H1 (cell line): ENCODE data around the gene SLC6A7. TPM values are rescaled to one million over a fixed set of nuclear protein-coding genes. Genes with fewer than 3 reads are reported as not detected.

Experiments
- CTCF ChIA-PET: fragments of 300-600 bp; sonication (Branson Sonifier 250); formaldehyde crosslinking; loops from one replicate; lab custom pipeline; 2021; ENCODE audit not compliant: partially characterized antibody; lab: Charles Lee
- POLR2A ChIA-PET: fragments of 300-600 bp; sonication (Branson Sonifier 250); formaldehyde crosslinking; loops from one replicate; lab custom pipeline; 2021; ENCODE audit warnings: inconsistent platforms; ENCODE audit not compliant: partially characterized antibody; lab: Charles Lee
- DNase-seq, 2 experiments: peaks; one replicate each; pipeline versions ENCODE4 v3.0.0 to v3.0.0-alpha.2; 2010 to 2022; ENCODE audit warnings: low spot score in 2 of 2, low read depth in 1 of 2, mixed read lengths in 1 of 2
- FAIRE-seq: peaks from 2 replicates; lab custom pipeline; 2011; peaks lifted over from hg19 to GRCh38; lab: Jason Lieb, UNC
- H2AFZ ChIP-seq: 2 replicates; pipeline ENCODE4 v1.8.1; 2012; ENCODE audit warnings: low read length, inconsistent platforms
- H2AK5ac ChIP-seq: 2 replicates; pipeline ENCODE4 v1.6.1; 2013; ENCODE audit warnings: low read depth, low read length
- H2BK120ac ChIP-seq: replicated peaks from 2 replicates; pipeline ENCODE3; 2013; ENCODE audit warnings: low read depth, low read length, inconsistent platforms
- H2BK12ac ChIP-seq: 2 replicates; pipeline ENCODE4 v1.6.1; 2013; ENCODE audit warnings: low read depth, low read length
- H2BK15ac ChIP-seq: 2 replicates; pipeline ENCODE4 v1.6.1; 2013; ENCODE audit warnings: low read length
- H2BK20ac ChIP-seq: 2 replicates; pipeline ENCODE4 v1.6.1; 2013; ENCODE audit warnings: low read length
- H2BK5ac ChIP-seq: 2 replicates; pipeline ENCODE4 v1.6.1; 2013; ENCODE audit warnings: low read depth, low read length
- H3K14ac ChIP-seq: 2 replicates; pipeline ENCODE4 v1.6.1; 2013; ENCODE audit warnings: inconsistent platforms; ENCODE audit not compliant: insufficient read length
- H3K18ac ChIP-seq: 2 replicates; pipeline ENCODE4 v1.6.1; 2013; ENCODE audit warnings: low read length; ENCODE audit errors: extremely low read depth
- H3K23ac ChIP-seq: 2 replicates; pipeline ENCODE4 v1.6.1; 2013; ENCODE audit warnings: inconsistent platforms; ENCODE audit not compliant: insufficient read length
- H3K23me2 ChIP-seq: 2 replicates; pipeline ENCODE4 v1.6.1; 2013; ENCODE audit warnings: low read depth, low read length
- H3K27ac ChIP-seq: 2 replicates; pipeline ENCODE4 v1.6.1; 2011; ENCODE audit warnings: low read depth, low read length, inconsistent platforms
- H3K27me3 ChIP-seq, 4 experiments: replicated peaks in 1 of 4; 1 replicate in 1 of 4; 2 replicates in 3 of 4; pipeline versions ENCODE4 v1.6.1 to v1.8.1; 2011 to 2013; ENCODE audit warnings: low read length in 3 of 4, mild to moderate bottlenecking in 3 of 4, inconsistent platforms in 2 of 4, mixed read lengths in 2 of 4, moderate library complexity in 1 of 4; ENCODE audit not compliant: control insufficient read depth in 3 of 4, insufficient read depth in 3 of 4; ENCODE audit errors: extremely low read depth in 1 of 4
- H3K36me3 ChIP-seq, 4 experiments: 2 replicates each; pipeline versions ENCODE4 v1.6.1 to v1.8.1; 2011 to 2013; ENCODE audit warnings: mild to moderate bottlenecking in 4 of 4, low read length in 3 of 4, moderate library complexity in 2 of 4, control low read depth in 1 of 4, inconsistent platforms in 1 of 4; ENCODE audit not compliant: insufficient read depth in 4 of 4, control insufficient read depth in 2 of 4
- H3K4ac ChIP-seq: replicated peaks from 2 replicates; pipeline ENCODE3; 2013; ENCODE audit warnings: low read length, low read depth, mixed read lengths, inconsistent platforms; ENCODE audit not compliant: insufficient read length
- H3K4me1 ChIP-seq, 4 experiments: replicated peaks in 1 of 4; 1 replicate in 1 of 4; 2 replicates in 3 of 4; pipeline versions ENCODE4 v1.6.1 to v1.8.1; 2011 to 2013; ENCODE audit warnings: low read length in 3 of 4, inconsistent platforms in 2 of 4, mixed read lengths in 1 of 4; ENCODE audit not compliant: insufficient read depth in 4 of 4, control insufficient read depth in 3 of 4
- H3K4me2 ChIP-seq, 2 experiments: 2 replicates each; pipeline versions ENCODE4 v1.6.1 to v1.8.1; 2011 to 2013; ENCODE audit warnings: low read depth in 2 of 2, low read length in 2 of 2, control low read depth in 1 of 2, inconsistent platforms in 1 of 2, mild to moderate bottlenecking in 1 of 2; ENCODE audit not compliant: insufficient read depth in 1 of 2
- H3K4me3 ChIP-seq, 4 experiments: fragments of 200-600, 300-600 bp in 1 of 4; sonication (generic), shearing (Covaris generic), sonication (Bioruptor Twin) in 1 of 4; 2 replicates each; pipeline versions ENCODE4 v1.5.1 to v1.8.1; 2011 to 2016; ENCODE audit warnings: low read length in 4 of 4, low read depth in 3 of 4, control low read depth in 2 of 4, inconsistent platforms in 2 of 4, mild to moderate bottlenecking in 2 of 4, mixed read lengths in 1 of 4, moderate library complexity in 1 of 4; ENCODE audit not compliant: insufficient read depth in 2 of 4; ENCODE audit errors: extremely low read depth in 1 of 4
- H3K56ac ChIP-seq: replicated peaks from 2 replicates; pipeline ENCODE3; 2013; ENCODE audit warnings: low read depth, mild to moderate bottlenecking, mixed read lengths, low read length, inconsistent platforms; ENCODE audit not compliant: insufficient read length
- H3K79me1 ChIP-seq: 2 replicates; pipeline ENCODE4 v1.6.1; 2013; ENCODE audit warnings: low read depth, low read length, control low read depth
- H3K79me2 ChIP-seq, 2 experiments: 2 replicates each; pipeline versions ENCODE4 v1.6.1 to v1.8.1; 2012 to 2013; ENCODE audit warnings: low read length in 2 of 2, mild to moderate bottlenecking in 2 of 2, inconsistent platforms in 1 of 2; ENCODE audit not compliant: insufficient read depth in 2 of 2, control insufficient read depth in 1 of 2
- H3K9ac ChIP-seq, 4 experiments: replicated peaks in 1 of 4; 1 replicate in 1 of 4; 2 replicates in 3 of 4; pipeline versions ENCODE4 v1.6.1 to v1.8.1; 2011 to 2013; ENCODE audit warnings: low read depth in 3 of 4, low read length in 3 of 4, control low read depth in 2 of 4, mild to moderate bottlenecking in 2 of 4, moderate library complexity in 2 of 4, inconsistent platforms in 1 of 4; ENCODE audit errors: extremely low read depth in 1 of 4
- H3K9me3 ChIP-seq, 2 experiments: 2 replicates each; pipeline versions ENCODE4 v1.6.1 to v1.8.1; 2012 to 2013; ENCODE audit warnings: mild to moderate bottlenecking in 2 of 2, moderate library complexity in 2 of 2, control low read depth in 1 of 2, inconsistent platforms in 1 of 2, low read depth in 1 of 2, low read length in 1 of 2, mixed read lengths in 1 of 2; ENCODE audit not compliant: insufficient read depth in 2 of 2
- H4K20me1 ChIP-seq, 2 experiments: replicated peaks in 1 of 2; 2 replicates each; pipeline versions ENCODE3 to v1.8.1; 2011 to 2013; ENCODE audit warnings: inconsistent platforms in 2 of 2, low read length in 2 of 2, mild to moderate bottlenecking in 1 of 2; ENCODE audit not compliant: insufficient read depth in 2 of 2, control insufficient read depth in 1 of 2
- H4K5ac ChIP-seq: 2 replicates; pipeline ENCODE4 v1.6.1; 2013; ENCODE audit warnings: low read length, low read depth, mixed read lengths, inconsistent platforms; ENCODE audit not compliant: insufficient read length
- H4K8ac ChIP-seq: 2 replicates; pipeline ENCODE4 v1.8.0; 2013; ENCODE audit warnings: mild to moderate bottlenecking, moderate library complexity, low read length, inconsistent platforms; ENCODE audit not compliant: insufficient read depth; ENCODE audit errors: extremely low read depth
- H4K91ac ChIP-seq: replicated peaks from 2 replicates; pipeline ENCODE3; 2013; ENCODE audit warnings: low read length, mixed read lengths, inconsistent platforms; ENCODE audit not compliant: insufficient read length
- BACH1 ChIP-seq: IDR thresholded peaks from 2 replicates; pipeline ENCODE4 v1.6.1; 2012; ENCODE audit warnings: low read length, improper control_type of control experiment
- BRCA1 ChIP-seq: IDR thresholded peaks from 2 replicates; pipeline ENCODE4 v1.6.1; 2012; ENCODE audit warnings: low read depth, low read length, improper control_type of control experiment
- CBX5 ChIP-seq: fragments of 300-800, 300-1000 bp; sonication (generic); IDR thresholded peaks from 2 replicates; pipeline ENCODE4 v1.7.1; 2016; ENCODE audit warnings: antibody characterized with exemption, low read length, low read depth
- CEBPB ChIP-seq: IDR thresholded peaks from 2 replicates; pipeline ENCODE4 v1.6.1; 2012; ENCODE audit warnings: low read depth, low read length
- CHD1 ChIP-seq: IDR thresholded peaks from 2 replicates; pipeline ENCODE4 v1.6.1; 2012; ENCODE audit warnings: low read depth, low read length, improper control_type of control experiment
- GTF2F1 ChIP-seq: IDR thresholded peaks from 2 replicates; pipeline ENCODE4 v1.6.1; 2012; ENCODE audit warnings: low read depth, low read length, improper control_type of control experiment, borderline replicate concordance
- HDAC2 ChIP-seq, 2 experiments: fragments of 300-600 bp in 1 of 2; sonication (generic) in 1 of 2; IDR thresholded peaks; 2 replicates each; pipeline ENCODE4 v1.6.1; 2011 to 2012; ENCODE audit warnings: low read depth in 2 of 2, low read length in 2 of 2, mild to moderate bottlenecking in 2 of 2, moderate library complexity in 2 of 2, borderline replicate concordance in 1 of 2, inconsistent platforms in 1 of 2
- JUN ChIP-seq: IDR thresholded peaks from 2 replicates; pipeline ENCODE4 v1.6.1; 2011; ENCODE audit warnings: low read depth, mild to moderate bottlenecking, improper control_type of control experiment, low read length
- KDM1A ChIP-seq: fragments of 200-600, 300-600 bp; sonication (generic); IDR thresholded peaks from 2 replicates; pipeline ENCODE4 v1.7.1; 2016; ENCODE audit warnings: mild to moderate bottlenecking, low read length, borderline replicate concordance
- NANOG ChIP-seq: IDR thresholded peaks from 2 replicates; pipeline ENCODE4 v1.6.1; 2011; ENCODE audit warnings: low read length, low read depth, mild to moderate bottlenecking, inconsistent platforms; ENCODE audit not compliant: insufficient read depth, poor library complexity, severe bottlenecking
- POLR2A ChIP-seq, 2 experiments: IDR thresholded peaks; 1 replicate in 1 of 2; 2 replicates in 1 of 2; pipeline ENCODE4 v1.6.1; 2011; ENCODE audit warnings: low read depth in 2 of 2, low read length in 2 of 2, mild to moderate bottlenecking in 2 of 2; ENCODE audit errors: control extremely low read depth in 1 of 2
- RFX5 ChIP-seq: IDR thresholded peaks from 2 replicates; pipeline ENCODE4 v1.6.1; 2011; ENCODE audit warnings: low read depth, low read length, improper control_type of control experiment, borderline replicate concordance
- RXRA ChIP-seq: IDR thresholded peaks from 2 replicates; pipeline ENCODE4 v1.6.1; 2011; ENCODE audit warnings: low read depth, mild to moderate bottlenecking, low read length, moderate library complexity; ENCODE audit not compliant: insufficient read depth
- SRF ChIP-seq: IDR thresholded peaks from 2 replicates; pipeline ENCODE4 v1.6.1; 2011; ENCODE audit warnings: mild to moderate bottlenecking, low read depth, low read length, moderate library complexity
- SUZ12 ChIP-seq: fragments of 200-600 bp; sonication (generic); IDR thresholded peaks from 2 replicates; pipeline ENCODE4 v1.6.1; 2012; ENCODE audit warnings: mild to moderate bottlenecking, inconsistent platforms, low read length, moderate library complexity, mixed read lengths
- WGBS, 2 experiments: shearing (Covaris generic) in 1 of 2; methylation state at CpG; one replicate each; pipeline versions ENCODE4 v1.1.6 to v1.1.7; 2013 to 2015; ENCODE audit warnings: low lambda C conversion rate in 2 of 2, mixed read lengths in 2 of 2, inconsistent platforms in 1 of 2, low coverage in 1 of 2, missing lambda C conversion rate in 1 of 2; ENCODE audit not compliant: insufficient replicate concordance in 2 of 2, insufficient coverage in 1 of 2, insufficient read length in 1 of 2; ENCODE audit errors: extremely low coverage in 1 of 2, missing lambda C conversion rate in 1 of 2; 5-methylcytosine and 5-hydroxymethylcytosine counted together
- polyA plus RNA-seq, 7 experiments: library from polyadenylated mRNA; depleted of rRNA in 3 of 7; stranded (reverse) in 5 of 7; unstranded in 2 of 7; fragments of >200 nt in 5 of 7; fragments of 200-250 nt in 2 of 7; gene quantifications; 1 replicate in 5 of 7; 2 replicates in 1 of 7; 4 replicates in 1 of 7; pipeline versions ENCODE4 v1.2.1 to v1.2.3, GENCODE V29; 2011 to 2013; ENCODE audit warnings: missing spikeins in 2 of 7, mixed read lengths in 2 of 7
- total RNA-seq: library from RNA; stranded (reverse); fragmentation: NEBNext Ultra II Directional; extraction: Animal tissue kit (Norgen Biotek cat#: 25700); gene quantifications from 2 replicates; pipeline ENCODE4 v1.2.1, GENCODE V29; 2021

The SLC6A7 gene
- total and polyA plus RNA-seq, 2 of the 8 experiments (the other 6 are each of a cell fraction or from before 2014, with no cell fraction given): 0.07 to 0.12 TPM

GRCh38 chr5:150178262-150178661, 11.6 kb upstream of the SLC6A7 start:
- WGBS, 2 experiments: 68% methylated on average over 2 of the region's 4 CpGs; no CpG with 5 or more reads in 1 of the 2 experiments
- no peak overlapping the region for H3K4me2 ChIP-seq
- no peak overlapping the region for H4K5ac ChIP-seq
- no peak overlapping the region for H2BK20ac ChIP-seq
- H4K8ac ChIP-seq: peak overlapping the region; percentile 1; the same call in 1 of the 2 replicates
- H2AK5ac ChIP-seq: no peak overlapping the region
- H3K18ac ChIP-seq: no peak overlapping the region
- H3K4ac ChIP-seq: no peak overlapping the region
- no peak overlapping the region for H3K27ac ChIP-seq
- no peaks in the 10 kb centered on the region; the same call in 1 of the 2 replicates for H3K79me1 ChIP-seq
- ChIA-PET CTCF (interaction anchor here (1.6 to 17.8 kb wide), 6 partner anchors 9 to 52 kb away, joined by 6 to 406 read pairs (median 158); partner anchors contain the start of genes CDX1 and SLC6A7), POLR2A (interaction anchor here (1.3 kb wide), 1 partner anchor 29 kb away, joined by 4 read pairs; no protein-coding TSS in a partner anchor)
- H3K4me1 ChIP-seq: no peaks in the 10 kb centered on the region; a peak in 1 of 7 replicates
- no peak for FAIRE-seq
- DNase-seq: no peak
- H3K9ac ChIP-seq: no peak overlapping the region
- no peak overlapping the region for H3K56ac ChIP-seq
- H2BK15ac ChIP-seq: no peak overlapping the region
- no peaks in the 10 kb centered on the region for H3K9me3 ChIP-seq
- no peaks in the 10 kb centered on the region for H4K20me1 ChIP-seq
- no peak overlapping the region for H4K91ac ChIP-seq
- no peaks in the 10 kb centered on the region for H3K23me2 ChIP-seq
- H3K36me3 ChIP-seq: no peaks in the 10 kb centered on the region
- no peak overlapping the region for H2BK12ac ChIP-seq
- no peak overlapping the region for H2AFZ ChIP-seq
- no peak overlapping the region for H2BK120ac ChIP-seq
- no peaks in the 10 kb centered on the region for H3K79me2 ChIP-seq
- H3K23ac ChIP-seq: no peak overlapping the region
- H3K4me3 ChIP-seq: no peak overlapping the region
- H3K27me3 ChIP-seq: peaks cover 0 to 8% (median 4%) of the 10 kb centered on the region in 4 experiments; a peak in 4 of 7 replicates
- H3K14ac ChIP-seq: no peak overlapping the region
- H2BK5ac ChIP-seq: no peak overlapping the region
- TF ChIP-seq POLR2A (IDR thresholded peaks at IDR 0.05; ENCODE audit: control extremely low read depth in 1 of 2, low read depth in 2 of 2, low read length in 2 of 2): no peak
- no peak for TF ChIP-seq SUZ12
- no peak for TF ChIP-seq CEBPB
- no peak for TF ChIP-seq RXRA
- no peak for TF ChIP-seq NANOG
- no peak for TF ChIP-seq JUN
- TF ChIP-seq RFX5: no peak
- TF ChIP-seq SRF: no peak
- TF ChIP-seq BACH1: no peak
- TF ChIP-seq CBX5: no peak
- TF ChIP-seq KDM1A: no peak
- TF ChIP-seq HDAC2 (IDR thresholded peaks at IDR 0.05; ENCODE audit: borderline replicate concordance in 1 of 2, low read depth in 2 of 2, low read length in 2 of 2): no peak
- TF ChIP-seq GTF2F1: no peak
- no peak for TF ChIP-seq BRCA1
- TF ChIP-seq CHD1: no peak
